HG02970 (cell line): ENCODE measurements around the gene SLC24A3.

ENCODE experiments used
- ATAC-seq: cut with Tn5 transposase; IDR thresholded peaks from one replicate; pipeline ENCODE4 v1.9.1; 2021; ENCODE audit warnings: mild to moderate bottlenecking, moderate library complexity, moderate number of reproducible peaks; ENCODE audit not compliant: unreplicated experiment, low FRiP score

SLC24A3 gene

DNA sequence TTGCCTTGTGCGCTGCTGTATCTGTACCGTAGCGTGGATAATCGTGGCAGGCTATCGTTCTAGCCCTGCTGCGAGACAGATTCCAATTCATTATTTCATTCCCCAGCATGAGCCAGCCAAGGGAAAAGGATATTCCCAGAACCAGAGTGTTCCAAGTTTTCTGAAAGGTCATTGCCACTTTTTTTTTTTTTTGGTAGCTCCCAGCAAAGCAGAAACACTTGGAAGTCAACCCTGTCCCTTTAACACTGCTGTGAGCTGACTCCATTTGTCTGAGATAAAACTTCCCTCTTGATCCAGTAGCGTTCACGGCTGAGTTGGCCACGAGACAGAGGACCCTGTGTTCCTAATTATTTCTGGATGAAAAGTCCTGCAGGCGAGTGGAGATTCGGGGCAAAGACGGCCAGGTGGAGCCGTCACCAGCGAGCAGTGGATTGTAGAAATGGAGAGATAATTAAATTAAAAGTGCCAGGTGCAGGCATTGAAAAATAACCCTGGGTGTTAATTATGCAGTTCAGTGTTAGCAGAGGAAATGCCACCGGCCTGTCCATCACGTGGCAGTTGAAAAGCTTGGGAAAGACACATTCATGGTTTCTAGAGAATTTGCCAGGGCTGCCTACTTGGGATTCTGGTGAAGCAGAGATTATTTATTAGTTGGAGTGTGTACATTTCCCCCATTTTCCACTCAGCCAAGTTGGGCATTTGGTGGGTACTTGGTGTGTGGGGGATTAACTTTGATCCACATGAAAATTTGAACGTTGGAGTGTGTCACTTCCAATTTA lies 164.2 kb downstream of the SLC24A3 start:
- ATAC-seq: no peak

DNA sequence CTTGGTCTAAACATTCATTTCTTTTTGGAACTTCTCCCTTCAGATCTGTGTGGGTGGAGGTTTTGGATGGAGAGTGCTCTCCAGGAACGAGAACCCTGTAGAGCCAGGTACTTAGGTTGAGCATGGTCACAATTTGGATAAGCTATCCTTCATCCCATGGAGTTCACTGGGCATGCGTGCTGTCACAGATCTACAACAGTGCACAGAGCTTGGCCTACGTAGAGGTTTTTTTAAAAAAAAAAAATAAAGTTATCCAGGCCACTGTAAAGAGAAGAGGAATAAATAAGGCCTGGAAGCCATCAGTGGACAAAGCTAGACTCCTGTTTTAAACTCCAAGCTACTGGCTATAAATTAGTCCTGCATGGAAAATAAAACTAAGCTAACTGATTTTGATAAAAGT lies 165.6 kb downstream of the SLC24A3 start:
- no peak for ATAC-seq

GRCh38 chr20:19380211-19380610 lies 167.8 kb downstream of the SLC24A3 start:
- ATAC-seq: no peak

GRCh38 chr20:19381947-19382346 lies 169.5 kb downstream of the SLC24A3 start:
- ATAC-seq: no peak

DNA sequence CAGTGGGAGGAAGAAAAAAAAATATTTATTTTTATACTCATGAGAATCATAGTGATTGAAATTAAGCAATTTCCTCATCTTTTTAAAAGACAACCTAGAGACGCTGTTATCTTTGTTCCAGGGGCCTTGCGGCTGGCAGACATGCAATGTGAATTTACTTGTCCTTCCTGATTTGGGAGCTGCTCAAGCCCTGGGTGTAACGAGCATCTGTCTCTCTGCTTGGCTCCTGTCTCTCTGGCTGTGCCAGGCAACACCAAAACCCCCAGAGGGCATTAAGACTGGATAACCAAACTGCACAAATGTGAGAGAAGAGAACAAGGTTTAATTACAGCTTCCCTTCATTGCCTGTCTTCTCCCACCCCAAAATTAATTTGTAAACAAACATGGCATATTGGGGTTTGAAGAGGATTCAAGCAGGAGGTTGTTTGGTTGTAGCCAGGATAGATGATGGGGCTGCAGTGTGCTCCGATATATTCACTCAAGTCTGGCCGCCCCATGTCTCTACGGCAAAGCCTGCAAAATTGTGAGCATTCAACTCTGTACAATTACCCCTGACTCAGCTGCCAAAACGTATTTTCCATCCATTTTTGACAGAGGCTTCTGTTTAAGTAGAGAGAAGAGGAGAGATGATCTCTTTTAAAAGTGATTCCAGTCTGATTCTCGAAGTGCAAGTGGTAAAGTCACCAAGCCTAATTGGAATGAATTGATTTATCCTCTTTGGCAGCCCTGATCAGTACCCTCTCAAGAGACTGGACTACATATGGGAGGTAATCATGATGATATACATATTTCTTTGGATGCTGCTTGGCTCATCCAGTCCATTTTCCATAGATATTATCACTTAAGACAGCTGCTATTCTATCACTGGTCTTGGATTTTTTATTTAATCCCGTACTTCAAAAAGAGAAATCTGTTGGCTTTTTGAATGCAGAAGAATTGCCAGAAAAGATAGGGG lies 170.2 kb downstream of the SLC24A3 start:
- ATAC-seq: no peak

DNA sequence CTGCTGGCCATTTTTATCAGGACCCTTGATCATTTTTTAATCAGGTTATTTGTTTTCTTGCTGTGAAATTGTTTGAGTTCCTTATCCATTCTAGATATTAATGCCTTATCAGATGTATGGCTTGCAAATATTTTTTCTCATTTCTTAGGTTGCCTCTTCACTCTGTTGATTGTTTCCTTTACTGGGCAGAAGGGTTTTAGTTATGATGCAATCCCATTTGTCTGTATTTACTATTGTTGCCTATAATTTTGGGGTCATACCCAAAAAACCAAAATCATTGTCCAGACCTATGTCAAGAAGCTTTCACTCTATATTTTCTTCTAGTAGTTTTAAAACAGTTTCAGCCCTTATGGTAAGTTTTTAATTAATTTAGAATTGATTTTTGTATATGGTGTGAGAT lies 172.5 kb downstream of the SLC24A3 start:
- ATAC-seq: no peak

DNA sequence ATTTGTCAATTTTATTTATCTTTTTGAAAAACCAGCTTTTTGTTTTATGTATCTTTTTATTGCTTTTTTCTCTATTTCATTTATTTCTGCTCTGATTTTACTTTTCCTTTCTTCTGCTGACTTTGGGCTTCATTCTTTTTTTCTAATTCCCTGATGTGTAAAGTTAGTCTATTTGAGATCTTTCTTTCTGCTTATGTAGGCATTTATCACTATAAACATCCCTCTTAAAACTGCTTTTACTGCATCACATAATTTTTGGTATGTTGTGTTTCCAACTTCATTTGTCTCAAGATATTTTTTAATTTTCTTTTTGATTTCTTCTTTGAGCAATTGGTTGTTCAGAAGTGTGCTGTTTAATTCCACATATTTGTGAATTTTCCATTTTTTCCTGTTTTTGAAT lies 174.8 kb downstream of the SLC24A3 start:
- ATAC-seq: no peak

DNA sequence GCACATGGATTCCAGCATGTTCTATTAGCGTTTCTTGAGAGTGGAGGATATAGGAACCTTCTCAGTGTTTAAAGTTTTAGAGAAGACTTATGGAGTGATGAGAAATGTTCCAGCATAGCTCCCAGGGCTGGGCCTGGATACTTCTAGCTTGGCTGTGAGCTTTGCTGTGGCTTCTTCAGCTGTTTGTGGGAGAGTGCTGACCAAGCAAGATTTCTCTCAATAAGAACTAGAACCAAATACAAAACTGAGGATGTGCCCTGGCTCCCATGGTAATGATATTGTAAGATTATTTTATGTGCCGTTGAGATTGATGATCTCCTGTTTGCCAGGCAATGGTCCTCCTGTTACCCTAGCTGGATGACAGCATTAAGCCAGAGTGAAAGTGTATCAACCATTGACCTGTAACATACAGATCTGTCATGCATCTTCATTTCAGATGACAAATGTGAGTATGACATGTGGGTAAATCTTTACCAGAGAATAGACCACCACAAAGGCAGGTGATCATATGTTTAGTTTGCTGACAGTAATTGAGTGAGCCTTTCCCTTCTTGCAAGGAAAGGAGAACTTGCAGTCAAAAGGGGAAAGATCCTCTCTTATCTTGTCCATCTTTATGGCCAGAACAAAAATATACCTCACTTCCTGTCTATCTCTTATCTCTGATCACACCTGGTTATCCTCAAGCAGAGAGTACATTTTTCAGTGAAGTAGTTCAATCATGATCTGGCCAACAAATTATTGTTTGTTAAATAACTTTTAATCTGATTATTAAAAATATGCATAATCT lies 180.1 kb downstream of the SLC24A3 start:
- no peak for ATAC-seq

GRCh38 chr20:19396460-19397081 lies 184.1 kb downstream of the SLC24A3 start:
- ATAC-seq: no peak

- ATAC-seq: no peak
Observed at GRCh38 chr20:19397226-19397625, 184.8 kb downstream of the SLC24A3 start.

GRCh38 chr20:19397666-19398065 lies 185.2 kb downstream of the SLC24A3 start:
- no peak for ATAC-seq

DNA sequence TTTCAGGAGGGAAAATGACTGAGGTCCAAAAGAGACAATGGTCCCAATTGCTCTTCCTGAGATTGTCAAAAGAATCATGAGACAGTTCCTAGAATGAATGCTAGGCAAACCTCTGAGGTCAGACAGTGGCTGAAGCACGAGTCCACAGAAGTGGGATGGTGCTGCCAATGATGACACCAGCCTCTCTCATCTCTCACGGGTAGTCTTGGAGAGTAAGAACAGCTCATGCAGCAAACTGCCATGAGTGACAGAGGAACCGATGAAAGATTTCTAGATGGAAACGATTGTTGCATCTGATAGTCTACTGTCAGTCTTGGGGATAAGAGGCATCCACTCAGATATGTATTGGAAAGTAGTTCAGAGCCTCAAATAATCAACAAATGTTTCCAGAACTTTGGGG lies 188.7 kb downstream of the SLC24A3 start:
- no peak for ATAC-seq

DNA sequence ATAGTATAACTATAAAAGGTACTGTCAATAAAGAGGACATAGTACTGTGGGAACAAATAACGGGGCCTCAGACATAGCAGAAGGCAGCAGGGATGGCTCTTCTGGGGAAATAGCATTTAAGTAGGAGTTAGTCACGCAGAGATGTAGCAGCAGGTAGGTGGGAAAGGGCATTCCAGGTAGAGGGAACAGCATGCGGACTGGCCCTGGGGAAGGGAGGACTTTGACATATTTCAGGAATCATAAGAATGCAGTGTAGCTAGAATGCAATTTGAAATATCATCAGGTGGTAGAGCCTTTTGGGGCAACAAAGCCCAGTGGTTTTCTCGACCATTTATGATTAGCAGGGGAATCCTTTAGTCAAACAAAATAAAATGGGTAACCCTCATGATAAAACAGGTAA lies 191.1 kb downstream of the SLC24A3 start:
- ATAC-seq: no peak

DNA sequence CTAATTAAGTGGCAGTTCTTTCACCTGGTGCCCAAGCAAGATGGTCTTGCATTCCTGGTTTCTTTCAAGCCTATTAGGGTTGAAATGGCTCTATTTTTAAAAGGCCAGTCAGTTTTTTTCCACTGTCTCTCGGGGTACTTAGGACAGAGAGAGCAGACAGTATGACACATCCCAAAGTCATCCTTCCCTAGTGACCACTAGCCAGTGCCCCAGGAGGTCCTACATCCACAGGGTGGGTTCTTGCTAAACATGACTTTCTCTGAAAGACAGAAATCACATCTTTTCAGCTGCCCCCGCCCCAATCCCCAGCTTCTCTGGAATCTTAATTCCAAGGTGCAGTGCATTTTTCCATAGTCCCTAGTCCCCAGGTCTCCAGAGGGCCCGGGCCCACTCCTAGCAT lies 192.4 kb downstream of the SLC24A3 start:
- ATAC-seq: no peak

DNA sequence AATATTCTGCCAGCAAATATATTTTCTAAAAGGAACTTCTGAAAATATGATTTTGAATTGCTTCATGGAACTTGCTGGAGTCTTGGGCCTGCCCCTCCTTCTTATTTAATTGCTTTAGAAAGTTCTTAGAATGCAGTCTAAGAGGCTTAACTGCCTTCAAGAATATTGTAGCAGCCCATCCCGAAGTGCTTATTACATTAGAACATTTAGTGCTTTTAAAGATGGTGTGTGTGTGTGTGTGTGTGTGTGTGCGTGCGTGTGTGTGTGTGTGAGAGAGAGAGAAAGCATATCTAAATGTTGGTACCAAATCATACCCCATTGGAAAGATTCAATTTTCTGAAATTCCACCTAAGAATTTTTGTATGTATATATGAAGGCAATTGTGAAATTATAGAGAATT lies 193.5 kb downstream of the SLC24A3 start:
- ATAC-seq: no peak

DNA sequence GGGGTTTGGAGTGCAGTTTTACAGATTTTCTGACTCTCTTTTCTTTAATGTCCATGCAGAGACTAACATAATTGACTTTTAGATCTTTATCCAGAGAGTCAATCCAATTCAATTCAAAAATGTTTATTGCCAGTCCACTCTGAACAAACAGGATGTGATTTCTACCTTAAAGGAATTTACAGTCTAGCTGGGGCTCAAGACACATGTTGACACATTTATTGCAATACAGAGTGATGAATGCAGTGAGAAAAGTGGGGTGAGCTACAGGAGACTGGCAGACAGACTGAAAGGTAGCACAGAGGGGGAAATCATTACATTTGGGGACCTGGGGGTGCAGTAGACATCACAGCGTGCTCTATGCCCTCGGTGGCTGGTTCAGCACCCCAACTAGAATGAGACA lies 193.9 kb downstream of the SLC24A3 start:
- no peak for ATAC-seq

DNA sequence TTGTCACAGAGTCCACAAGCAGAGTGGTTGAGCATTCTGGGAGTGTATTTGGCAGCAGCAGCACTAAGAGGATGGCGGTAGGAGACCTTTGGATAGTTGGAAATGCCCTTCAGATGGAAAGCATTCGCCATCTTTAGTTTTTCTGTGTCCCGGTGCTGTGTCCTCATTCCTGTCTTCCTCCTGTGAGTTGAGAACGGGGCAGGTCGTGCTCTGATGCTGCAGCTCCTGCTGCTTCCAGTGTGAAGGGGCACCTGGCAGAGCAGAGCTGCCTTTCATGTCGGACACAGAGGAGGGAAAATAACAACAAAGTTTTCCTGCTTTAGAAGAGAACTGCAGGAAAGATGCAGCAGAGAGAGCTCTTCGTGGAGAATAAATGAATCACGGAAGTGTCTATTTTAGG lies 194.8 kb downstream of the SLC24A3 start:
- no peak for ATAC-seq

- no peak for ATAC-seq
Observed at GRCh38 chr20:19407736-19408135, 195.3 kb downstream of the SLC24A3 start.

DNA sequence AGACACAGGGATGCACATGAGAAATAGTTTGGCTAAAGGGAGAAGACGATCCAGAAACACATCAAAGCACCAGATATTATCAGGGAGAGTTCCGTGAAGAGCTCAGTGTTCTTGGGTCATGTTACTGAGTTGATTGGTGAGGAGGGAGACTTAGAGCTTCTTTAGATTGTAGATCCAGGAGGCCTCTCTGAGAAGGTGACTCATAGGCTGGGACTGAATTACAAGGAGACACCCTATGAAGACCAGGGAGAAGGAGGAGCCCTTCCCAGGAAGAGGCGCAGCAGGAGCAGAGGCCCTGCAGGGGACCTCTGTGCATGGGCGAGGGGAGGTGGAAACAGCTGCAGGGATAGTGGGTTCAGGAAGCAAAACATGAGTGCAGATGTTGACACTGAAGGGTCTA lies 196.5 kb downstream of the SLC24A3 start:
- no peak for ATAC-seq

DNA sequence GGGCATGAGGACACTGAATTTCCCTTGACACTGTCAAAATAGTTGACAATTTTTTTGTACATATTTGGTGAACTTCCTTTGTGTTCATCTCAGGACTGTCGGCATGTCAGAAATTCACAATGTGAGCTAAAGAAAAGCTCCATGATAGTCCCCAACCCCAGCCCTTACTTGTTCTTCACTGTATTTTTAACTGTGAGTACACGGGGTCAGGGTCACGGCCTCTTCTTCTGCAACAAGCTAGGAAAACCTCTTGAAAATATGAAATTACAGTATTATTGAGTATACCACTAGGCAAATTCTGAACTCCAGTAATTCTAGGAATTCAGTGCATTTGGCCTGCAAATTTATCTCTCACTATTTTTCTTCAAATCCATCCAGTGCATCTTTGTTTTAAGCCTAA lies 199.4 kb downstream of the SLC24A3 start:
- ATAC-seq: no peak
